GM19395 (cell line): ENCODE data around the gene TBKBP1.
"Not testable (repeated sequence)": the region's sequence is repeated elsewhere in the genome, so short reads cannot be mapped to it uniquely, and the experiment has no call there.

Source experiments
- ATAC-seq: cut with Tn5 transposase; IDR thresholded peaks from one replicate; pipeline ENCODE4 v1.9.1; 2021; ENCODE audit warnings: mild to moderate bottlenecking, moderate library complexity; ENCODE audit not compliant: unreplicated experiment

The TBKBP1 gene

GRCh38 chr17:47731396-47731795 is 37.4 kb downstream of the TBKBP1 start:
- ATAC-seq, result no peak

- no peak for ATAC-seq
These were observed 38.6 kb downstream of the TBKBP1 start for GRCh38 chr17:47732399-47733046.

- ATAC-seq, result peak; percentile 63
These were observed 39.2 kb downstream of the TBKBP1 start, which contains the start of gene TBX21 for GRCh38 chr17:47733047-47733673. TSS of gene TBX21 (plus strand) at chr17:47733236. CDS start at chr17:47733455, 219 bp downstream.

GRCh38 chr17:47733674-47734410 is 39.9 kb downstream of the TBKBP1 start:
- ATAC-seq, result peak; percentile 9

DNA sequence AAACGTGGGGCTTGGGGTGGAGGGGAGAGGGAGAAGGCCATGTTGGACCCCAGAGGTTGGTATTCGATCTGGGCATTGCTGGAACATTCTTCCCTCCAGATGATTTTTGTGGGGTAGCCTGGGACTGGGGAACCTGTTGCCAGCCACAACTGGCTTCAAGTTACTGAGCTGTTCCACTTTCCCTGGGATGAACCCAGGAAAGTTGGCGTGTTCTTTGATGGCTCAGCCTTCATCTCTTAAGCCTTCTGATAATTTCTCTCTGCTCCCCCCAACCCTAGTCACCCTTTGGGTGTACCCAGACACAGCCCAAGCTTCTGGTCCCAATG is 41.1 kb downstream of the TBKBP1 start:
- no peak for ATAC-seq

DNA sequence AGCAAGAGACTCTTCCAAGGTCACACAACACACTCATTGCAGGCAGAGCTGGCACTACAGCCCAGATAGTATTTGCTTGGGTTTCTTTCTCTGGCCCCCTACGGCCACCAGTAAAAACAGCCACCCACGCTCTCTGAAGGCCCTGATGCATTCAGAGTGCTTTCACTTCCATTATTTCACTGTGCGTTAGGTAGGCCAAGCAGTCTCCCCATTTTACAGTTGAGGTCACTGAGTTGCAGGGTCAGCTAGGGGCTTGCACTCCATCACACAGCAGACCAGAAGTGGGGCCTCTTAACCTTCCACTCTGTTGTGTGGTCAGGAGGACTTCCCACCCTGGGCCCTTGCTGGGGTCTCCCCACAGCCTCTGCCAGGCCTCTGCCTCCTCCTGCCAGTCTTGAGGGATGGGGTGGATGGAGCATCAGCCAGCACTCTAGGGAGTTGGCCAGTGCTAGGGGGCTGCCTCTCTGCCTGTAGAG is 41.6 kb downstream of the TBKBP1 start:
- ATAC-seq, result peak; percentile 42

GRCh38 chr17:47736501-47737495 is 42.8 kb downstream of the TBKBP1 start:
- no peak for ATAC-seq

- no peak for ATAC-seq
These were observed 44.2 kb downstream of the TBKBP1 start for GRCh38 chr17:47738178-47738577.

DNA sequence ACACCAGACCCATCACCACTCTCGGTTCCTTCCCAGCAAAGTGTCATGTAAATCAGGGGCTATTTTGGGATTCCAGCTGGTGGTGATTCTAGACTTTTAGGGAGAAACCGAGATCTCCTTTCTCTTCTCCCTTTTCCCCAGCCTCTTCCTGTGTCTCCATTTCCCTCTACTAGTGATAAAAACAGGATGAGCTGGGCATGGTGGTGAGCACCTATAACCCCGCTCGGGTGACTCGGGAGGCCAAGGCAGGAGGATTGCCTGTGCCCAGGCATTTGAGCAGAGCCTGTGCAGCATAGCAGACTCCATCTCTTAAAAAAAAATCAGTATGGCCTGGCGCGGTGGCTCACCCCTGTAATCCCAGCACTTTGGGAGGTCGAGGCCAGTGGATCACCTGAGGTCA is 45.2 kb downstream of the TBKBP1 start:
- ATAC-seq, result no peak

DNA sequence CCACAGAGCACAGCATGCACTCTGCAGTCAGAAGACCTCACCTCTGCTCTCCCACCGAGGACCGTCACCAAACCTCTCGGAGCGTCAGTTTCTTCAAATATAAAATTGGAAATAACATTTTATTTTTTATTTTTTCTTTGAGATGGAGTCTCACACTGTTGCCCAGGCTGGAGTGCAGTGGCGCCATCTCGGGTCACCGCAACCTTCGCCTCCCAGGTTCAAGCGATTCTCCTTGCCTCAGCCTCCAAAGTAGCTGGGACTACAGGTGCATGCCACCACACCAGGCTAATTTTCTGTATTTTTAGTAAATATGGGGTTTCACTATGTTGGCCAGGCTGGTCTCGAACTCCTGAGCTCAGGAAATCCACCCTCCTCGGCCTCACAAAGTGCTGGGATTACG is 46.0 kb downstream of the TBKBP1 start:
- ATAC-seq, result not testable (repeated sequence)

GRCh38 chr17:47741109-47741792 is 47.3 kb downstream of the TBKBP1 start:
- ATAC-seq, result no peak

DNA sequence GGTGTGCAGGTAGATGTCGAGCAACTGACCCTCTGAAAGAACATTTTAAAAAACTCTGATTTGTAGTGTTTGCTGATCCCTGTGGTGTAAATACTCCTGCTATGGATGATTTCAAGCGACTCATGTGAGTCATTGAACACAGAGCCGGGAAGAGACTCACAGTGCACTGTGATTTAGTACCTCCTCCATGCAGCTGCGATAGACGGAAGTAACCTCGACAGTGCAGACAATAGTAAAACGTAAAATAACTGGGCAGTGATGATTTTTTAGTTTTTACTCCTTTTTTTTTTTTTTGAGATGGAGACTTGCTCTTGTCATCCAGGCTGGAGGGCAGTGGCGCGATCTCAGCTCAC is 47.8 kb downstream of the TBKBP1 start:
- ATAC-seq, result no peak

- ATAC-seq, result no peak
These were observed 48.6 kb downstream of the TBKBP1 start for GRCh38 chr17:47742319-47743181.

- ATAC-seq, result no peak
These were observed 50.4 kb downstream of the TBKBP1 start for GRCh38 chr17:47744168-47745036.

DNA sequence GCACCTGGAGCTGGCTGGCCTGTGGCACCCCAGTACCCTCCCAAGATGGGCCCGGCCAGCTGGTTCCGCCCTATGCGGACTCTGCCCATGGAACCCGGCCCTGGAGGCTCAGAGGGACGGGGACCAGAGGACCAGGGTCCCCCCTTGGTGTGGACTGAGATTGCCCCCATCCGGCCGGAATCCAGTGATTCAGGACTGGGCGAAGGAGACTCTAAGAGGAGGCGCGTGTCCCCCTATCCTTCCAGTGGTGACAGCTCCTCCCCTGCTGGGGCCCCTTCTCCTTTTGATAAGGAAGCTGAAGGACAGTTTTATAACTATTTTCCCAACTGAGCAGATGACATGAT is 51.0 kb downstream of the TBKBP1 start:
- ATAC-seq, result no peak

- no peak for ATAC-seq
These were observed 57.5 kb downstream of the TBKBP1 start for GRCh38 chr17:47751471-47751870.

DNA sequence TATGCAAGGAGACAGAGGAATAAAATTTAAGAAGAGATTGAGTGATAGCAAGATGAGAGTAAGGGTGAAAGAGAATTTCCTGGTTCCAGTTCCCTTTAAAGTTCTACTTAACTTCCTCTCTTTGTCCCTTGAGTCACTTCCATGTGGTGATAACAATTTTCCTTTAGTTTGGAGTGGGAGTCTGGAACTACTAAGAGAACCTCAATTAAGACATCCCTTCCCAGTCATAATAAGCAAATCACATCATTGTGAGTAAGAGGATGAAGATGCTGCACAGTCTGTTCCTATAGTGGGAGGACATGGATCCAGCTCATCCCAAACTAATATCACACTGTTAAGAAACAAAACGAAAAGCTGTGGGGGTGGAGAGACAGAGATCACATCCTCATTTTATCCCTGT is 63.4 kb downstream of the TBKBP1 start:
- ATAC-seq, result no peak

DNA sequence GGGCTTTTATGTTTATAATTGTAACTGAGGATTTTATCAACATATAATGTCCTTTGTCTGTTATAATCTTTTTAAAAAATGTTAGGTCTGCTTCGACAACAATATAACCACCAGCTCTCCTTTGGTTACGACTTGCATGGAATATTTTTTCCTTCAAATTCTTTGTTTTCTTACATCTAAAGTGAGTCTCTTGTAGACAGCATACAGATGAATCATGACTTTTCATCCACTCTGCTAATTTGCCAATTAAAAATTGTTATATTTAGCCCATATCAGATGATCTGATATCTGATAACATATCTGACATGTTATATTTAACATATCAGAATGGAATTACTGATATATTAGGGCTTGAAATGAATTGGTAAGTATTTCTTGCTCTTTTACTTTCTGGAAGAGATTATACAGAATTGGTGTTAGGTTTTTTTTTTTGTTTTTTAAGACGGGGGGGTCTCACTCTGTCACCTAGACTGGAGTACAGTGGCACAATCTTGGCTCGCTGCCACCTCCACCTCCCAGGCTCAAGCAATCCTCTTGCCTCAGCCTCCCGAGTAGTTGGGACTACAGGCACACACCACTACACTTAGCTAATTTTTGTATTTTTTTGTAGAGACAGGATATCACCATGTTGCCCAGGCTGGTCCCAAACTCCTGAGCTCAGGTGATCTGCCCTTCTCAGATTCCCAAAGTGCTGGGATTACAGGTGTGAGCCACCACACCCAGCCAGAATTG is 66.6 kb downstream of the TBKBP1 start:
- no peak for ATAC-seq
